ENCODE measurements around the gene ATP7A.
"Not testable (repeated sequence)": the region's sequence is repeated elsewhere in the genome, so short reads cannot be mapped to it uniquely, and the experiment has no call there.

Gene ATP7A

GRCh38 chrX:78037881-78038280, 127.4 kb downstream of the ATP7A start:
- no peak for DNase-seq (ENCODE audit: low read depth)

- DNase-seq (ENCODE audit: low read depth), result no peak
Measured at GRCh38 chrX:78042601-78043000, 132.1 kb downstream of the ATP7A start.

- no peak for DNase-seq (ENCODE audit: low read depth)
Measured at GRCh38 chrX:78046362-78046761, 135.9 kb downstream of the ATP7A start.

- no peak for DNase-seq (ENCODE audit: low read depth)
Measured at GRCh38 chrX:78048052-78048451, 137.6 kb downstream of the ATP7A start.

- no peak for DNase-seq (ENCODE audit: low read depth)
Measured at GRCh38 chrX:78063687-78064086, 153.2 kb downstream of the ATP7A start.

- no peak for DNase-seq (ENCODE audit: low read depth)
Measured at GRCh38 chrX:78064152-78064551, 153.7 kb downstream of the ATP7A start.

GRCh38 chrX:78064698-78065601, 154.5 kb downstream of the ATP7A start:
- not testable (repeated sequence) for DNase-seq (ENCODE audit: low read depth)

- no peak for DNase-seq (ENCODE audit: low read depth)
Measured at GRCh38 chrX:78066110-78066509, 155.6 kb downstream of the ATP7A start.

- no peak for DNase-seq (ENCODE audit: low read depth)
Measured at GRCh38 chrX:78071331-78071730, 160.8 kb downstream of the ATP7A start.

- not testable (repeated sequence) for DNase-seq (ENCODE audit: low read depth)
Measured at GRCh38 chrX:78073147-78074077, 162.9 kb downstream of the ATP7A start.

- DNase-seq (ENCODE audit: low read depth), result no peak
Measured at GRCh38 chrX:78074088-78074487, 163.6 kb downstream of the ATP7A start.

- DNase-seq (ENCODE audit: low read depth), result no peak
Measured at GRCh38 chrX:78075787-78076389, 165.4 kb downstream of the ATP7A start.

- not testable (repeated sequence) for DNase-seq (ENCODE audit: low read depth)
Measured at GRCh38 chrX:78081413-78081812, 170.9 kb downstream of the ATP7A start.

GRCh38 chrX:78092296-78092695, 181.8 kb downstream of the ATP7A start:
- DNase-seq (ENCODE audit: low read depth), result no peak

GRCh38 chrX:78098108-78098507, 187.6 kb downstream of the ATP7A start:
- DNase-seq (ENCODE audit: low read depth), result no peak

Measured in stimulated activated CD8-positive, alpha-beta memory T cell treated with anti-CD3 and anti-CD28 coated beads, Interleukin-15, amount 100 ng/mL, for 24 hours (primary cell).